Bronchial epithelial cell (primary cell): Measurements from ENCODE around the gene SERAC1. TPM values are rescaled to one million over a fixed set of nuclear protein-coding genes. Genes with fewer than 3 reads are reported as not detected.

Source experiments
- DNase-seq: peaks from one replicate; pipeline ENCODE4 v3.0.0-alpha.2; 2010; ENCODE audit warnings: low read depth
- FAIRE-seq: peaks from 2 replicates; lab custom pipeline; 2011; peaks lifted over from hg19 to GRCh38; lab: Jason Lieb, UNC
- H3K27me3 ChIP-seq: 2 replicates; pipeline ENCODE4 v1.5.1; 2011; ENCODE audit warnings: low read length; ENCODE audit not compliant: control insufficient read depth, insufficient read depth
- H3K36me3 ChIP-seq: 2 replicates; pipeline ENCODE4 v1.5.1; 2011; ENCODE audit warnings: low read length; ENCODE audit not compliant: control insufficient read depth, insufficient read depth
- H3K4me3 ChIP-seq: 2 replicates; pipeline ENCODE4 v1.5.1; 2011; ENCODE audit warnings: mild to moderate bottlenecking, low read depth, low read length, control low read depth
- total RNA-seq: library from RNA; depleted of rRNA; stranded (reverse); fragments of >200 nt; gene quantifications from 2 replicates; pipeline ENCODE4 v1.2.1, GENCODE V29; 2014
- TF ChIP-seq, protein P1 (sequence below): IDR thresholded peaks from 2 replicates; pipeline ENCODE4 v1.5.1; 2011; ENCODE audit warnings: mild to moderate bottlenecking, moderate library complexity, low read length, control low read depth, inconsistent platforms; ENCODE audit not compliant: insufficient read depth, severe bottlenecking

SERAC1 gene
- total RNA-seq, 1 donor from 2014 or later: 12.1 TPM

DNA sequence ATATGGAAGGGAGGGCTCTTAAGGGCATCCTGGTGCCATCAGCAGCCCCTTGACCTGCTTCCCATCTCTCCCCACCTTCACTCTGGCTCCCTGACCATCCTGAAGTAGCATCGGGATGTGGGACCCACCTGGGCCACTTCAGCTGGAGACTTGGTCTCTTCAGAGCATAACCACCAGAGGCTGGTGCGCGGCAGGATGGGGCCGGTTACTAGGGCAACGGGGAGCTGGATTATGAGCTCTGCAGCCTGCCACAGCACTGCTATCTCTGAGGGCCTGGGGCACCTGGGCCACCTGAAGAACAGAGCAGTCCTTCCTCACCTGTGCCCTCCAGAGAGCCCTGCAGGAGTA lies 106.7 kb downstream of the SERAC1 start:
- H3K4me3 ChIP-seq: no peak overlapping the region
- FAIRE-seq (no peak), DNase-seq (no peak)
- H3K36me3 ChIP-seq: peaks cover 6% of the 10 kb centered on the region
- H3K27me3 ChIP-seq: no peaks in the 10 kb centered on the region
- TF ChIP-seq, protein P1, sequence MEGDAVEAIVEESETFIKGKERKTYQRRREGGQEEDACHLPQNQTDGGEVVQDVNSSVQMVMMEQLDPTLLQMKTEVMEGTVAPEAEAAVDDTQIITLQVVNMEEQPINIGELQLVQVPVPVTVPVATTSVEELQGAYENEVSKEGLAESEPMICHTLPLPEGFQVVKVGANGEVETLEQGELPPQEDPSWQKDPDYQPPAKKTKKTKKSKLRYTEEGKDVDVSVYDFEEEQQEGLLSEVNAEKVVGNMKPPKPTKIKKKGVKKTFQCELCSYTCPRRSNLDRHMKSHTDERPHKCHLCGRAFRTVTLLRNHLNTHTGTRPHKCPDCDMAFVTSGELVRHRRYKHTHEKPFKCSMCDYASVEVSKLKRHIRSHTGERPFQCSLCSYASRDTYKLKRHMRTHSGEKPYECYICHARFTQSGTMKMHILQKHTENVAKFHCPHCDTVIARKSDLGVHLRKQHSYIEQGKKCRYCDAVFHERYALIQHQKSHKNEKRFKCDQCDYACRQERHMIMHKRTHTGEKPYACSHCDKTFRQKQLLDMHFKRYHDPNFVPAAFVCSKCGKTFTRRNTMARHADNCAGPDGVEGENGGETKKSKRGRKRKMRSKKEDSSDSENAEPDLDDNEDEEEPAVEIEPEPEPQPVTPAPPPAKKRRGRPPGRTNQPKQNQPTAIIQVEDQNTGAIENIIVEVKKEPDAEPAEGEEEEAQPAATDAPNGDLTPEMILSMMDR: no peak

DNA sequence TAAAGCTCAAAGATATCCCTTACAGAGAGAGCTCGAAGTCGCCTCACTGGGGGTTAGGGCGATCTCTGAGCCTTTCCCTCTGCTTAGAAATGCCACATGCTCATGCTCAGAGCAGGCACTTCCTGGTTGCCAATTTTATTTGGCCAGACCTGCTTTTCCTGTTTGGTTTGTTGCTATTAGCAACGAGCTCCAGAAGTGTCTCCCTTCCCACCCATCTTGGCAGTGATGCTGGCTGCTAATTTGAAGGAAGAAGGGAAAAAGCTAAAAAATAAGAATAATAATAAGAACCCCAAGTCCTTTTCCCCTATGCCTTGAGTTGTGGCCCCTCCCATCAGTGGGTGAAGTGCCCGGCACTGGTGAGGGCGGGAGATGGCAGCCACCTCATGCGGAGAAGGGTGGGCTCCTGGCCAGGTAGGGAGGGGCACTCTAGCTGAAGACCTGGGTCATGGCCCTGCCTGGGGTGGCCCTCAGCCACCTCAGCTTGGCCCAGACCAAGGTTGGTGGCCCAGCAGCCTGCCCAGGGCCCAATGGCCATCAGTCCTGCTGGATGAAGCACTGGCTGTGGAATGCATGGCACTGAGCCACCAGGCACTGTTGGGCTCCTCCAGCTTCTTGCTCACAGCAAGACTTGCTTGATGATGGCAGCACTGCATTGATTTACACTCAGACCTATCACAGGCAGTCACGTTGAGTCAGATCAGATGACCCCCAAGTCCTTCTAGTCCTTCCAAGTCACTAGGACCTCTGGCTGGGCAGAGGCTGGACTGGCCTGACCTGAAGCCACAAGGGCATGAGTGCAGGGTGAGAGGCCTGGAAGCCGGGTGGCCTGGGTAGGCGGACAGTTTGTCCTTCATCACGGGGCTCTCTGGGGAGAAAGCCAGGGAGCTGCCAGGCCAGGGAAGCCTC lies 107.4 kb downstream of the SERAC1 start:
- peak; percentile 90 for DNase-seq
- peak; percentile 60 for FAIRE-seq
- TF ChIP-seq, protein P1: no peak
- Histone ChIP-seq H3K27me3 (no peaks in the 10 kb centered on the region), H3K4me3 (no peak overlapping the region), H3K36me3 (peaks cover 6% of the 10 kb centered on the region)

Other genes starting within 250 kb of the SERAC1 start
- 7.4 and 8.2 TPM in 2 replicates for gene SYNJ2, start 186.4 kb downstream of the SERAC1 start, total RNA-seq
- 4.2 and 6.5 TPM in 2 replicates for gene GTF2H5, start 88 bp upstream of the SERAC1 start, total RNA-seq
- gene TULP4, start 144.2 kb upstream of the SERAC1 start, total RNA-seq: 99.2 and 127 TPM in 2 replicates